Dedifferentiated amniotic fluid mesenchymal stem cell (primary cell): ENCODE measurements around the gene HLX.

ENCODE experiments used
- DNase-seq: peaks from one replicate; pipeline ENCODE4 v3.0.0-alpha.2; 2016; ENCODE audit errors: extremely low spot score

HLX gene

DNA sequence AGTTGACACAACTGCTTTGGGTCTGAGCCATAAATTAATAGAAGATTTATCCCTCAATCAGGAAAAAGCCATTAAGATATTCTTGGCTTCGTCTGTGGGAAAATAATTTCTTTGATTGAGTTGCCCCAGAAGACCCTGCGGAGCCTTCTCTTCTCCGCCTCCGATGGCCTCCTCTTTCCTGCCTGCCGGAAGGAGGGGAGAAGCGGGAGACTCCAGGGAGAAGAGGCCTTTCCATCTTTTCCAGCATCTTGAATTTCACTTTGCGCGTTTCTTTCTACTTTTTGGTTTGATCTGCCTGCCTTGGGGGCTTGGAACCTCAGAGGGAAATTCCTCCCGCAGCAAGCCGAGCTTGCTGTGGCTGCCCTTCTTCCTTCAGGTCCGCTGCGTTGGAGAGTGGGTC is 16.8 kb downstream of the HLX start:
- no peak for DNase-seq

DNA sequence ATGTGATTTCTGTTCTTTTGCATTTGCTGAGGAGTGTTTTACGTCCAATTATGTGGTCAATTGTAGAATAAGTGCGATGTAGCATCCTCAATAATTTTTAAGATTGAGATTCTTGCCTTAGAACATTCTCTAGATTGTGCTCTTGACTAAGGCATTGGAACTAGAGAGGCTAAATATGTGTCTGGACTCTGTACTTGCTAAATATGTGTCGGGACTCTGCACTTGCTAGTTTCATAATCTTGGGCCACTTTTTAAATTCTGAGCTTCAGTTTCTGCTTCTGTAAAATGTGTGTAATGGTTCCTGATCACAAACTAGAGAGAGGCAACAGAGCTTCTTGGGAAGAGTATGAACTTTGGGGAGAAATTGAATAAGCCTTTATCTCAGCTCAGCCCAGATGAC is 21.6 kb downstream of the HLX start:
- DNase-seq = no peak

DNA sequence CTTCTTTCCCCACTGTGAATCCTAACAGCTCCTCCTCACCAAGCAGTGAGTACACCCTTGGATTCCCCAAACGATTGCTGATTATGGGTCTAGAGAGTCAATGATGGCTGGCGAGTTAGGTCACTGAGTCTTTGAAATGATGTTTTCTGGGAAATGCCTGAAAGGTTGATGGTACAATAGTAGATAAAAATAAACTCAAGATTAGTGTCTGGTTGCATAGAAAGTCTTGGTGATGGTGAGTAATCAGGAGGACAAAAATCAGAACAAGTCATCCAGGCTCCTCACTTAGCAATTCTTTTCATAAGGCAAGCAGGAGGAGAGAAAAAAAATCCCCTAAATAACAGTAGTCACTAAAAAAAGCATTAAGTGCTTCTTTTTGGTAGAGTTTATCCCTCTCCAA is 22.6 kb downstream of the HLX start:
- DNase-seq = no peak

DNA sequence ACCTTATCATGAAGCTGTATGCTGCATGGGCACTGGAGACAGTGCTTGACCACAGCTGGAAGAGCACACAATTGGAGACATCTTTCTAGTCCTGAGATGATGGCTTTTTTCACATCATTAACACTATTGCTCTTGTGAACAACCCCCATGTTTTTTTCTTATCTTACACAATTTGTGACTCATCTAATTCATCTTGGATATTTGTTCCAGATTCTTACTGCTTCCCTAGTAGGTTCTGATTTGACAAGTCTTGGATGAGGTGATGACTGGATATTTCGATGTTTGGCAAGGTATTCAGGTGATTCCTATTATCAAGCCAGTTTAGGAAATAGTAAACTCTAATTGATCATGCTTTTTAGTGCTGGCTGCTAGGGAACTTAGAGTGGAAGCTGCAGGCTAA is 23.7 kb downstream of the HLX start:
- DNase-seq = no peak

DNA sequence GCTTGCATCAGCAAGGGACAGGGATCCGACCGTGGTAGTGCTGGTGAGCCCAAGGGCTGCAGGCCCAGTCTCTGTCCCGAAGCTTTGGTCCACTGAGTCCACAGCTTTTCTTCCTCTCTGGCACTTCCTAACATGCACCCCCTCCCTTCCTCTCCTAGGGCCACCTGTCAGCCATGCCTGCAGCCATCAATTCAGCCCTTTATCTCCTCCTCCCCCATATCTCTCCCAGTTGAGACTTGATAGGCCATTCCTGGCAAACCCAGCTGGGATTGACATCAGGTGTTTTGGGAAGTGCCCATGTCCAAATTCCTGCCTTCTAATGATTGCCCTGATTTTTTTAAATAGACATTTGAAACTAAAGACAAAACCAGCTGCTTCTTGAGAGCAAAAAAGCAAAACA is 25.6 kb downstream of the HLX start:
- DNase-seq = no peak

DNA sequence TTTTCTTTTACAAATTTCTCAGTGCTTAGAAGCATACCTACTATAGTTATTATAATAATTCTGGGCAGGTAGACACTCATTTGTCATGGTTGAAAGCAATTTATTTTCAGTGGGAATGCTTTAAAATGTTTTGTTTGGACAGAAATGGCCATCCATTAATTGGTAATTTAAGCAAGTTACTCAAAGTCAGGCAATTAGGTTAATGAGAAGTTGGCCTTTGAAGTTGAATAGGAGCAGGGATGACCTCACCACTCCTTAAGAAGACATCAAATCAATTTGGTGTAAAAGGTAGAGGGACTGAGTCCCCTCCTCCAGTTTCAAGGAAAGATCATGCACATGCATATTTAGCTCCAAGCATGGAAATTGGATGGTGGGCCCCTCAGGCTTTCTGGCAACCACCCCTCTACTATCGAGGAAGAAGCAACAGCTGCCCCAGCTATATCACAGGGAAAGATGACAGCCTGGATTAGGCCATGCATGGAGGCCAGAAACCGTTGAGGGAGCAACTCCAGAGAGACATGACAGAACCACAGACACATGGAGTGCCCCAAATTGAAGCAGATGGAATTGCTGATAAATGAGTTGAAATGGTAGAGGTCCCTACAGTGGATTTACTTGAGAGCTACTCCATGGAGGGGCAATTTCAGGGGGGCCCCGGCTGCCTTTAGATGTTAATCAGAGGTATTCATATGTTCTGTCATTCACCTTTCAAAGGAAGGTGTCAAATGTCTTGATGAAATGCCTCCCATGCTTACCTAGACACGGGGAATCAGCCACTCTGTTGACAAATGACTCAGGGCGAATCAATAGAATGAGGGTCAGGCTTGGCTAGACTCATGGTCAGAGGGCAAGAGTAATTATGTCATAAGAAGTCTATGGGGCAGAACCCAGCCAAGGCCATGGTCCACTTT is 26.7 kb downstream of the HLX start:
- DNase-seq = no peak

DNA sequence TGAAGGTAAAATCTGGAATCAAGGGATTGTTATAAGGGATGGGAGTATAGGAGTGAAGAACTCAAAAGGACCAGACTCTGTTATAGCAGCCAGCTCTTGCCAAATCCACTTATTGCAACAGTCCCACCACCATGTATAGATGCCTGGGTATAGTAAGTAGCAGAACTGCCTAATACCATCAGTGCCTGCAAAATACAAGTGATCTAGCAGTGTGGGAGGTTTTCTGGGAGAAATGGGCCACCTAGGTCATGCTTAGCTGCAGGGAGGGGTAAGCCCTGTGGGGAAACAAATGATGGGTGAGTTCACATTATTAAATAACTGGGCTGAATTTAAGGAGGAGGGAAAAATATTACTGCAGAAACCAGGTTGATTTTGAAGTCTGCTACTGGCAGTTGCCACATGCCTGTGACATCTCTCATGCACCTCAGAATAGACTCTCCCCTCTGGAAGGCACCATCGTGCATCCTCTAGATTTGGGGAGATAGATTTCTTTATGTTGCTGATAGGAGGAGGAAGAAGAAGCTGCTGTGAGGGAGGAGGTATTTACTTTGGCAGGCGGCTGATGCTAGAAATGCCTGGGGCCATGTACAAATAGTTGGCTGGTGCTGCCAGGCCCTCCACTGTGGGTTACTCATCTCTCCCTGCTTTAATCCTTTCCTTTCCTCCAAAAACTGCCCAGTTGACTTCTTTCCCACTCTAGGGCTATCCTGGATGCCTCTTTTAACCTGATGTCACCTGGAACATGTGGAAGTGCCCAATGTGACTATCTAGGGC is 27.5 kb downstream of the HLX start:
- DNase-seq = peak; percentile 75

DNA sequence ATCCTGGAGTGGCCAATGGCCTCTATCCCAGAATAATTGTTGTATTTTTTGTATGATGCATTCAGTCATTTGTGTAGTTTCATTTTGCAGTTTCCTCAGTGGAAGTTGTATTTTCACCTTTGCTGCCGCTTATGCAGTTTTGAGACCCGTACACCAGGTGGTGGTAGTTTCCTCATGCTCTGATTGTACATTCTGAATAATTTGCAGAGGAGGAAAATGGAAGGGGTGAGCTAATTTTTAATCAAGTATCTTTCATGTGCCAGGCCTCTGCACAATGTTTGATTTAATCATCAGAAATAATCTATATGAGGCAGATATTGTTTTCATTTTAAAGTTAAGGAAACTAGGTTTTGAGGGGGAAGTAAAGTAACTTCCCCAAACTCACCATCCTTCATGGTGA is 29.5 kb downstream of the HLX start:
- DNase-seq = no peak

DNA sequence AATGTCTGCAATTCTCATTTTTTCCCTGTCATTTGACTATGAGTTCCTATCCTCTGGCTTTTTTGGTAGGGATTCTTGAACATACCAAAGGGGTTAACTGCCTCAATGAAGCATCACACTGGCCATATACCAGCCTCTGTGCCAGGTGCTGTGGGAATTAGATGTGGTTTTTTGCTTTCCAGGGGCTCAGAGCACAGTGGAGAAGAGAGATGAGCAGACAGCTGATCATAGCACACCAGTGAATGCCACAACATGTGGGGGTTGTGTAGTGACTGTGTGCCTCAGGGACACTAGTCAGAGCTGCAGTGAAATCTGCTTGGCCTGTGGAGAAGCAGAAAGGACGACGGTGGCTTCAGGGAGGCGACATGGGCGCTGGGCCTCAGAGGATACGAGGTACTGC is 30.8 kb downstream of the HLX start:
- DNase-seq = no peak

DNA sequence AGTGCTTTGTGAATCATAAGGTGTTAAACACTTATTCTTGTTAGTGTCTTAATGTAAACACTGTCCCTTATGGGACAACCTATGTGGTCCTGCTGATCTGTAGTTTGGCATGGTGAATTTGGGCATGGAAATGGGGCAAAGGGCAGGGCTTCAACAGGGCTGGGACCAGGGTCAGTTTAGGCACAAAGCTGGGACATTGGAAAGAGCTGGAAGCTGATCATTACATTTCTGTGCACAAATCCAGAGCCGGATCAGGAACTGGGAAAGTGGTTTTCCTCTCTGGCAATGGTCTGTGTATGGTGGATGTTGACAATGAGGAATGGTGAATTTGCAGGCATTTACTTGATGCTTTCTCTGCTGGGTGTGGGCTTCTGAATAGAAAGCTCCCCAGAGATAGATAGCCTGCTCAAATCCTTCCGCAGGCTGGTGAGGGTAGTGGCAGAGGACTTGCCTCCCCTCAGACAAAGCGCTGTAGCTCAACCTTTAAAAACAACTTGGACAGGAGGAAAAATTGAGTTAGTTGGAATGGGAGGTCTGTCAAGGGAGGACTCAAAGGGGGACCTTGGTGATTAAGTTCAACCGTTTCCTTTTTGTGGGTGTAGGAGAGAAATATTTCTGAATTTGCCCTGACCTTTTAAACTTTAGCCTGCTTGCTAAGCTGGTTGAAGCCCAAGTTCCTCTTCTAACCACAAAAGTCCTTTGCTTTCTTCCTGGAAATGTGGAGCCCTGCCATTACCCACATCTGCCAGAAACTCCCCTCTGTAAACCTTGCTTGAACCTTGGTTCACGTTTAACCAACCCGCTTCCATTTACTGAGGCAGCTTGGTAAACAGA is 35.3 kb downstream of the HLX start:
- DNase-seq = no peak

DNA sequence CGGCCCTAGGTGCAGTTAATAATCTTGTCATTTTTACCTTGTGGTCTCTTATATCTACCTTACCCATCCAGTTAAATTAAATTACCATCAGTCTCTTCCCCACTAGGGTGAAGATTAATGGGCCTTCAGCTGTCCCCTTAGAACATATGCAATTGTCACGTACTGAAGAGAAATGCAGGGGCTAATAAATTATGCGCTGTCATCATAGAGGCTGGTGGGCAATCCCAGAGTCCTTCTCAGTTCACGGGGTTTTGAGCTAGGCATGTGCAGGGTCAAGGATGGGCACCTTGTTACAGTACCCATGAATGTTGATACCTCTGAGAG is 35.8 kb downstream of the HLX start:
- DNase-seq = no peak

DNA sequence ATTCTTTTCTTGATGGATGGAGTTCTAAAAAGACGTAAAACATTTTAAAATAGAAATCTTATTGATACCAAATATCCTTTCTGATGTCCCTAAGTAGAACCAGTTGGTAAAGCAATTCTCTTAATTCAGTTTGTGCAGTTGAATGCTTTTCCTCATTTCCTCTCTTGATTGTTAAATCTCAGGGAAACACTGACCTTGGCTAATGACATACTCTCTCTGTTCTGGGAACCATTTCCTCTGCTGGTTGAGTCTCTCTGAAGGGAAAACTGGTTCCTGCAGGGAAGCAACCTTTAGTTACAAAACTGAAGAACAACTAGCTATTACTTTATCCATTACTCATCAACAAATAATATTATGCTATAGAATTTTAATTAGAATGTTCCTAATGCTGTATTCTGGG is 36.7 kb downstream of the HLX start:
- DNase-seq = no peak

DNA sequence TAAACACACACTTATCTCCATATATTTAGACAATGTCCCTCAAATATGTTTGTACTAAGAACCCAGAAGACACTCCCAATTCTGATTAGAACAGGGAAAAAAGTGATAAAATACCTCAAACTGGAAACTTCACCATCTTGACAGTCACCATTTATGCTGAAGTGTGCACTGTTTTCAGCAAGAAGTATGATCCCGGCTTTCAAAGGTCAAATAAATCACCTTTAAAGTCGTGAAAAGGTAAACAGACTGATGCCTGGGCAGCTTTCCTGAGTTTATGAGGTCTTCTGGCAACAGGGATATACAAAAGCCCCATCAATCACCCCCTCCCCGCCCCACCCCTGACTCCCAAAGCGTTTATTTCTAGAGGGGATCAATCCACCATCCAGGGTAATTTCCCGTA is 37.9 kb downstream of the HLX start:
- no peak for DNase-seq

DNA sequence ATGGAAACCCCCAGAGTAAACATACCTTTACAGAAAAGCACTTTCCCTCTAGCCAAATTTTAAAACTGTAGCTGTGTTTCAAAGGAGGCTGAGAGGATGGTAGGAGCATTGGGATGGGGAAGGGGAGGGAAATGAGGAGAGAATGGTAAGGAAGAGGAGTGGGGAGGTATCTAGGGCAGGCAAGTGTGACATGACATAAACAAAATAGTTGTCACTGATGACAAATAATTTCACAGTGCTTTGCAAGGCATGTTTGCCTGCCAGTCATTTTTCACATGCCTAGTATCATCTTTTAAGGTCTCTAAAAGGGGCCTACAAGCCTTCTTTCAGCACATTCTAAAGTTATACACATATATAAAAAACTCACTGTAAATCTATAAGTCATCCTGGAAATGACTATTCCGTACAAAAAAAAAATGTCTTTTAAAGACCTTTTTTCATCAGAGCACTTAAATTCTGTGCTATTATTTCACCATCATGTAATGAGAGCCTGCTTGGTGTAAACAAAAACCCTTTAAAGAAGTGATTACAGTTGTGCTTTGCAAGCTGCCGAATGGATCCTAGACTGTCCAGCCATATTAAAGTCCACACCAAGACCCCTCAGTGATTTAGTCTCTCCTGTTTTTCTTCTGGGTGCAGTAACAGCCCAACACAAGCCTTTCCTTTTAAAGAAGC is 38.4 kb downstream of the HLX start:
- no peak for DNase-seq

DNA sequence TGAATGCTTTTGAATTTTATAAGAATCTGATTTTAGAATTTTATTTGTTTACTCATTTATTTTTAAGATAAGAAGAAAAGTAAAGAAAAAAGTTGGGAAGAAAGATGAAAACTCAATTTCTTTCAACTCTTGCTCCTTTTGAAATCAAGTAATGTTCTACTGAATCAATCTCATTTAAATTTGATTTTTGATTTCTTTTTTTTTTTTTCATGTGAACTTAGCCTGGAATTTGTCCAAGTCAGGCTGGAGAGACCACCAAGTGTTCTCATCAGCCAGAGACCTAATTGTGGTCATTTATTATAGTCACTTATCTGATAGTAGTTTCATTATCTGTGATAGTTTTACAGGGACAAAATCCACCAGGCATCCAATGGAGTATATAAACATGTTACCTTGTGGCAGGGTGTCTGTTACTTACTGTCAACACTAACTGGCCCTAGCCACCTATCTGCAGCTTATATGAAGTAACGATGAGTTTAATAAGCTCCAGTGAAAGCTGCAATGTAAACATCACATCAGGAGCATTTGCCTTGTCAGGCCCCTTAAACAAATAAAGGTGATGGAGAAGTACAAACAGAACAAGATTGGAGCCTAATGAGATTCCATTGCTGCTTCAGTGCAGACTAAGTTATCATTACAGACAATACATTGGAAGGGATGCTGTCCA is 39.2 kb downstream of the HLX start:
- DNase-seq = no peak

DNA sequence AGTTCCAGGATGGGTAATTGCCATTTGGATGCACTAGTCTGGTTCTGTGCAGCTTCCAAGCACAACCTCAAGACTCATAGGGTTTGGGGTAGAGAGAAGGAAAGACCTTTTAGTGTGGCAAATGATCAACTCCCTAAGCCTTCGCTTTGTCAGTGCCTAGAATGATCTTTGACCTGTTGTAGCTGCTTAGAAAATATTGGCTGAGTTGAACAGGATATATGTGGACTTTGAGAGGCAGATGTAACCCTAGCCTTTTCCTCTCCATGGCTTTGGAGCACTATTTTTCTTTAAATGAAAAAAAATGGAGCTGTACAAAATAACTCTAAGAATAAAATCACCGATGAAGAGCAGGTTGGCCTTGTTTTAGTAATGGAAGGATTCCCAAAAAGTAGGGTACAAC is 41.7 kb downstream of the HLX start:
- no peak for DNase-seq

DNA sequence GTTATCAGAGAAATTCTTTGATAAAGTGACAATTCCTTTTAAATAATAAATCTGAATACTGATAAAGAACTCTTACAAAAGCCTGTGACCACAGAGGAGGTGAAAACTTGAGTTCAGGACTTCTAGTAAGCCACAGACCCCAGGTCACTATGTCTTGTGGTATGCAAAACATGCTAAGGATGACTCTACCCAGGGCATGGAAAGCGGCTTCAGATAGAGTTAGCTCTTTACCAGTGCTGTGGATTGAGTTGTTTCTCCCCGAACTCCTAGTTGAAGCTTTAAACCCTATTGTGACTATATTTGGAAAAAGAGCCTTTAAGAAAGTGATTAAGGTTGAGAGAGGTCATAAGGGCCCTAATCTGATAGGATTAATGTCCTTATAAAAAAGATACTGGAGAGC is 42.3 kb downstream of the HLX start:
- DNase-seq = no peak

DNA sequence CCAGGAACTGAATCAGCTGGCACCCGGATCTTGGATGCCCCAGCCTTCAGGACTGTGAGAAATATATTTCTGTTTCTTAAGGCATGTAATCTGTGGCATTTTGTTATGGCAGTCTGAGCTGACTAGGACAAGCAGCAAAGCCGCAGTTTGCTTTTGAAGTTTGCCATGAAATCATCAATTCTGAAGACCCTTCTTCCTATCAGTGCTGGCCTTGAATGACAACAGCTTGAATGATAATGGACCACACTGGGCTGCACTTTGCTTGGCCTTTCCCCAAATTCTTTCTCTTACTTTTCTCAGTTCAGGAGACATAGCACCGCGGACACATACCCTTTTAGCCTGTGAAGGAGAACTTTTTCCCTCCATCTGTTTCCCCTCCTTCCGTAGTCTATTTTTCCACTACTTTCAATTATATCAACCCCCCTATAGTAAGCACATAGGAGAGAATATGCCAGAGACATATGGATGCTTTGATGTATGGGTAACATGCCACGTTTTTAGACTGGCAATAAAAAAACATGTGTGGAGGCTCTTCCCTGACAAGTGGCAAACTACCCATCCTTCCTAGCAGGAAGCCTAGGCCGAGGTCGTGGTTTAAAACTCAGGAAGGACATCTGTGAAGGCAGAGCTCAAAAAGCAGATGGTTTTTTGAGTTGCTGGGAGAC is 42.9 kb downstream of the HLX start:
- no peak for DNase-seq

DNA sequence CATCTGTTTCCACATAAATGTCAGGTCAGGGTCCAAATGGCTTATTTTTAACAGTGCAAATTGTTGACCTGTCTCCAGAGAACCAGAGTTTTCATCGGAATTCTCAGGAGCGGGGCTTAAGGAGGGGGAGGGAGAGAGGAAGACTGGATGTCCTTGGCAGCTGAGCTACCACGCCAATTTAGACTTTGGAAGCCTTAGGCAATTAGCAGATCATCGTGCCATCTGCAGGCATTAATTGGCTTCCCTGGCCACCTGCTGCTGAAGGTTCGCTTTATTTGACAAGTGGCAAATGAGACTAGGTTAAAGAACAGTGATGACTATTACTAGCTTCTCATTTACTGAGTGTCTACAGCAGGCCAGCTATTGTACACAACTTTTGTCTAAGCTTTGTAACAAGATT is 43.7 kb downstream of the HLX start:
- DNase-seq = no peak

DNA sequence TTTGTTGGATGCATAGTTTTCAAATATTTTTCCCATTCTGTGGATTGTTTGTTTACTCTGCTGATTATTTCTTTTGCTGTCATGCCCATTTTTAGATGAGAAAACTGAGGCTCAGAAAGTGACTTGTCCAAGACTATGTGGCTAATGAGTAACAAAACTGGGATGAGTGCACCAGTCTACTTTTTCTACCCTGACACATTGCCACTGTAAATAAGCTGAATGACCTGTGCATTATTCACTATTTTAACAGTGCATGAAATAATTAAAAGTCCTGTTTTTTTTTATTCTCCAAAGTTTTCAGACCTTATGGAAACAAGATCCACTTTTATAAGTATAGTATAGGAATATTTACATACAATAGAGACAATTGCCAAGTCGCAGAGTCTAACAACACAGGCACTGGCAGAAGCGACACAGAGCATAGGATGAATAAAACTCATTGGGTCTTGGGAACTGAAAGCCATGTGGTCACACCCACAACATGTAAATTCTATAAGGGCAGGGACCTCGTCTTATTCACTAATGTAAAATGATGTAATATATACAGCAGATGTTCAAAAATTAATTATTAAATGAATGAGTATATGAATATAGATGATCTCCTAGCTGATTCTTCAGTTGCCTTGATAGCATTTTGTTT is 45.2 kb downstream of the HLX start:
- DNase-seq = no peak
